NCI-H1694 (cell line): ENCODE results near the gene HAT1.
"Not testable (repeated sequence)": the region's sequence is repeated elsewhere in the genome, so short reads cannot be mapped to it uniquely, and the experiment has no call there.

ENCODE experiments used
- DNase-seq: peaks from one replicate; lab custom pipeline; 2025; lab: John Stamatoyannopoulos, UW

The HAT1 gene, protein sequence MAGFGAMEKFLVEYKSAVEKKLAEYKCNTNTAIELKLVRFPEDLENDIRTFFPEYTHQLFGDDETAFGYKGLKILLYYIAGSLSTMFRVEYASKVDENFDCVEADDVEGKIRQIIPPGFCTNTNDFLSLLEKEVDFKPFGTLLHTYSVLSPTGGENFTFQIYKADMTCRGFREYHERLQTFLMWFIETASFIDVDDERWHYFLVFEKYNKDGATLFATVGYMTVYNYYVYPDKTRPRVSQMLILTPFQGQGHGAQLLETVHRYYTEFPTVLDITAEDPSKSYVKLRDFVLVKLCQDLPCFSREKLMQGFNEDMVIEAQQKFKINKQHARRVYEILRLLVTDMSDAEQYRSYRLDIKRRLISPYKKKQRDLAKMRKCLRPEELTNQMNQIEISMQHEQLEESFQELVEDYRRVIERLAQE

DNA sequence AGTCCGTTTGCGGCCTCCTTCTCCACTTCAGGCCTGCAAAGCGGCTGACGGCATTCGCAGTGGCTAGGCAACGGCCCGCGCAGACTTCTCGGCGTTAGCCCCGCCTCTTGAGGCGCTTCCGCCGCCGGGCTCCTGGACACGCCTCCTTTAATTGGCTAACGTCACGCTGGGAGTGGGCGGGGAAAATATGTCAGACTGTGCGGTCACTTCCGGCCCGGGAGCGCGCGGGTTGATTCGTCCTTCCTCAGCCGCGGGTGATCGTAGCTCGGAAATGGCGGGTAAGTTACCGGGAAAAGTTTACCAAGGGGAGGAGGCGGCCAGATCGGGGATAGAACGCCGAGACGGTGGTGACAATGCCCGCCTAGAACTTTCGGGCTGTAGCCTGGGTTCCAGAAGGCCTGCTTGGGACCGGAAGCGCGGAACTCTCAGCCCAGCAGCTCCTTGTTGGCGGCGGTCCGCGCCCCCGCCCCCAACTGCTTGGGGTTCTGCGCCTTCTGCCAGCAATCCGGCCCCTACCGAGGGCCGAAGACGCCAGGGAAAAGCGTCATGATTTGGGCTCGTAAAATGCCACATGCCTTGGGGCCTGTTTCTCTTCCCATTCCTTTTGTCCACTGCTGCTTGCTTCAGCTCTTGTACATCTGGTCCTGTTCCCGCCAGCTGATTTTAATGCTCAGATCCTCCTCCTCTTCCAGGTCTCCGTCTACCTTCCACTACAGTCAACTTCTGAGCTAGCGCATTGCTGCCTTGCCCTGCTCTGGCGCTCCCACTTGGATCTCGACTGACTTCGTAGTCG, at the start of gene HAT1:
Gene HAT1 (plus strand): TSS at position 232 of the 793 bp plus-strand sequence. CDS start 40 bp downstream, at position 272.
- peak; percentile 93 for DNase-seq

DNA sequence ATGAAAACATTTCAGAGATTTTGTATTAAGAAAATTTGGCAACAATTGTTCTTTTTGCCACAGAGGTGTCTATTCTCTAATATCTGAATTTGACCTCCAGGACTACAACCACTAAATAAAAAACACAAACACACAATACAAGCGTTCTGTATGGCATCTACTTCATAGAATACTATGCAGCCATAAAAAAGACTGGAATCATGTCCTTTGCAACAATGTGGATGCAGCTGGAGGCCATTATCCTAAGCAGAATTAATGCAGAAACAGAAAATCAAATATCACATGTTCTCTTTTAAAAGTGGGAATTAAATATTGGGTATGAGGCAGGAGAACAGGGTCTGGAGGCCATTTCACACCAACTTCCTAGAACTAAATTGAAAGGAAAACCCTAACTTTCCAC, 47.7 kb upstream of the HAT1 start:
- DNase-seq: no peak

DNA sequence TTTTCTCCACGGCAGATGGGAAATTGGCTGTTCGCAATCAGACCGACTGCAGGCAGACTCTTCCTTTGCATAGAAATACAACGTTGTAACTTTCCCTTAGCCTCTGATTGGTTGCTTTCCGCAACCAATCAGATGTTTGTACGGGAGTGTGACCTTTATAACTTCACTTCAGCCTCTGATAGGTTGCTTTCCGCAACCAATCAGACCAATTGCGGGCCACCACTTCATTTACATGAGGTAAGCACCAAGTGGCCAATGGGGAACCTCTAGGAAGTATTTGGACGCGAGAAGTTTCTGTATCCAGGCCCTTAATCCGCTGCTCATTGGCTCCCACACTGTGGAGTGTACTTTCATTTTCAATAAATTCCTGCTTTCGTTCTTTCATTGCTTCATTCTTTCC, 47.3 kb upstream of the HAT1 start:
- no peak for DNase-seq

DNA sequence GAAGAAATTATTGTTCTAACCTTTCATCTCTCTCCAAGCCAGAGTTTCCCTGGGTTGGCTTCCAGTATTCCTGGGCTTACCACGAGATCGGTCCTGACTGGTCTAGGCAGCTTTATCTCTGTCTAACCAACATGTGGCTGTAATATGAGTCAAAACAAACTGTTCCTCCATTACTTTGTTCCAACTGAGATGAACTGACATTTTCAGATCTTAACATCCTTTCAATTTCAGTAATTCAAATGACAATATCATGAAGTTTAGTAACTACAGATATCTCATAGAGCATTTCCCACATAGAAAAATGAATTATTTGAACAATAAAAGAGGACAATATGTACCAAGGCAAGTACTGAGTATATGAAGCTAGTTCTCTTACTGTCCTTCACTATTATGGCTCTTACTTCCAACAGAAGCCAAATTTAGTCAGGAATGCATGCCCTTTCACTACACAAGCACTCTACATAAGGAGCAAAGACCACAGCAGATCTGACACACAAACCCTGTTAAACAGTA, 43.7 kb upstream of the HAT1 start:
- no peak for DNase-seq

- DNase-seq: no peak
Observed at GRCh38 chr2:171879865-171880264, 42.4 kb upstream of the HAT1 start.

DNA sequence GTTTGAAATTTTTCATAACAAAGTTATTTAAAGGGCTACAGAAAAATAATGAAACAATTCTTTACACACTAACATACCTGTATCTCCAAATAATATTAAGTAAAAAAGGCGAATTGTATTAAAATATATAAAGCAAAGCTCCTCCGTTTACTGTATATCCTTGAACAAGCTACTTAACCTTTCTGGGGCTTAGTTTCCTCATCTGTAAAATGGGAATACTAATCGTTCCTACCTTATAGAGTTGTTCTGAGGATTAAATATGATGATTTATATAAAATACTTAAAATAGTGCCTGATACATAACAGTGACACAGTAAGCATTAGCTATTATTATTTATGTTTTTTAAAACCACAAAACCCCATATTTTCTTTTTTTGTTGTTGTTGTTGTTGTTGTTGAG, 41.5 kb upstream of the HAT1 start:
- DNase-seq: no peak

- DNase-seq: no peak
Observed at GRCh38 chr2:171882089-171882769, 40.0 kb upstream of the HAT1 start.

DNA sequence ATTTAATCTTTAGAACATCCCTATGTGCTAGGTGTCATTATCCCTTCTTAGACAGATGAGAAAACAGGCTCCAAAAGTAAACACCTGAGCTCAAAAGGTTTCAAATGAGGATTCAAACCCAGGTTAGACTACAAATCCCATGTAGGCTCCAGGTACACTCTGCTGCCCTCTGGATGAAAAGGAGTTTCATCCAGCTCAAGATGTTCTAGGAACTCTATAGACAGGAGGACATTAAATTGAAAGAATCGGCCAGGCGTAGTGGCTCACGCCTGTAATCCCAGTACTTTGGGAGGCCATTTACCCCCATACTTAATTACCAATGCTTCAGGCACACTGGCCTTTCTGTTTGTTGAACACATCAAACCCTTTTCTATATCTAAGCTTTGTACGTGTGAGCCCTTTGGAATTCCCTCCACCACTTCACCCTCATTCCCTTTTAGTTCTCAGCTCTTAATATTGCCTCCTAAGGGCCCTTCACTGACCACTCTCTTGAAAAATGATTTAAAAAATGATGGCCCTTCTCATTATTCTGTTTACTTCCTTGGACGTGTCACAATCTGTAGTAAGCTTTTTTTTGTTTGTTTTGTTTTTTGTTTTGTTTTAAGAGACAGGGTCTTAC, 38.9 kb upstream of the HAT1 start:
- no peak for DNase-seq

- no peak for DNase-seq
Observed at GRCh38 chr2:171889333-171889732, 32.9 kb upstream of the HAT1 start.

GRCh38 chr2:171889808-171890207, 32.5 kb upstream of the HAT1 start:
- DNase-seq: no peak

DNA sequence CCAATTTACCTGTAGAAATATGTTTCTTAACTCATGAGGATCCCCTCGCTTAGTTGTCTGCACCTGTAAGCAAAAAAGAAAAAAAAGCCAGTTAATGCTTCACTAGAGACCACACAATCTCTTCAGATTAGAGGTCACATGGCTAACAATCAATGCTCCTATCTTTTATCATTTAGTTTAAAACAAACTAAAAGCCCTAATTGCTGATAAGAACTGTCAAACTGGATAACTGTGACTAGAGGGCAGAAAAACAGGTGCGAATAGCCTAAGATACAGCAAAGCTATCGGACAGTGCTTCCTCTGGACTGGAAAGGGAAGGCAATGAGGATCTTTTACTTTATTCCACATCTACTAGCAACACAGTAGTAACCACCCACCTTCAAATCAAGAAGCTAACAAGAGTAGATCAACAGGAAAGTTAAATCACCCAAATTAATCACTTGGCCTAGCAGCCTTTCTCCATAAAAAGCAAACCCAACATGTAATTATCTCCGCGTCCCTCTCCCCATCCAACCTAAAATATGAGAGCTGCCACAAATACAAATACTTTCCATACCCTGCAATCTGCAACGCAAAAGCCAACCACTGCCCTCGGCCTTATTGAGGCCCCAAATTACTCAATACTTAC, 29.0 kb upstream of the HAT1 start:
- DNase-seq: no peak

GRCh38 chr2:171893824-171894611, 28.2 kb upstream of the HAT1 start, which contains the start of gene SLC25A12:
Gene SLC25A12 (minus strand): TSS chr2:171894244. CDS start chr2:171894214, 30 bp downstream.
- peak; percentile 63 for DNase-seq

- DNase-seq: no peak
Observed at GRCh38 chr2:171894612-171894947, 27.7 kb upstream of the HAT1 start.

- DNase-seq: no peak
Observed at GRCh38 chr2:171895786-171896185, 26.5 kb upstream of the HAT1 start.

- DNase-seq: not testable (repeated sequence)
Observed at GRCh38 chr2:171899623-171900282, 22.5 kb upstream of the HAT1 start.

- no peak for DNase-seq
Observed at GRCh38 chr2:171902840-171903420, 19.3 kb upstream of the HAT1 start.

- DNase-seq: no peak
Observed at GRCh38 chr2:171908235-171908634, 14.0 kb upstream of the HAT1 start.

DNA sequence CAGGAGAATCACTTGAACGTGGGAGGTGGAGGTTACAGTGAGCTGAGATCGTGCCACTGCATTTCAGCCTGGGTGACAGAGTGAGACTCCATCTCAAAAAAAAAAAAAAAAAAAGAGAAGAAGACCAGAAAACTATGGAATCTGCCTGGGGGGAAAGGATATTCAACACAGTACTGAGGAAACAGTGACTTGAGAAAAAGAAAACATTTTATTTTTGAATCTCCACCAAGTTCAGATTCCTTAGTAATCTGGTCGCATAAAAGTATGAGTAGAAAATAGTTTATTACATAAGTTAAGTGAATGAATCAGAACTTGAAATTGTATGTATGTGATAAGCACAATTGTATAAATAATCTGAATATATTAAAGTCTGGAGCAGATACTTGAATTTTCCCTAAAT, 13.0 kb upstream of the HAT1 start:
- DNase-seq: no peak

DNA sequence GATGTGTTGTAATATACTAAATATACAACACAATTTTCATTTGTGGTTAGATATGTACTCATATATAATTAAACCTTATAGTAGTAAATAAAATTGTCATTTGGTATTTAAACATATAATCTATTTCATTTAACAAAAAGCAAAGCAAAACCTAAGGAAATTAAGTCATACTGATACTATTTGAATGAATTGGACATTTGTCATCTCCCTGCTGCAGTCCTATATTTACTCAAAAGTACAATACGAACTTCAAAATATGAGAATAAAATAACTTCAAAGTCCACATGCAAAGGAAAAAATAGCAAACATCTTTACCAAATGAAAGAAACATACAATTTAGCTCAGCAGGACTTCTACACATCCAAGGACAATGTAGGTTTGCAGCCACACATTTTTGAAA, 11.8 kb upstream of the HAT1 start:
- DNase-seq: no peak

DNA sequence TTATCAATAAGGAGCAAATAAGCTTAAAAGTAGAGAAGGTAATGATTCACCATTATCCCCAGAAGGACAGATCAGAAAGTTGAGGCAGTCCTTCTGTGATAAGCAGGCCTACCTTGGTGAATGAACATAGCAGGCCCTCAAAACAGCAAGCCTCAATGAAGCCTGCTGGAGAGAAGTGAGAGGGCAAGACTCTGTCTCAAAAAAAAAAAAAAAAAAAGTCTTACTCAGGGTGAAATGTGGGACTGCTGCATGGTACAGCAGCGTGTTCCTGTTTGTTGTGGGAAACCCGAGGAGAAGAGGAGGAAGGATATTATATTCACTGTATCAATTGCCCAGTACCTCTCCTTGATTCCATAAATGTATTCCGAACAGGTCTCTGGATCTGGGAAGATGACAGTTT, 8.7 kb upstream of the HAT1 start:
- DNase-seq: no peak
